Measurements from ENCODE around the gene YAP1.

The YAP1 gene

GRCh38 chr11:102188488-102188887 is 78.2 kb downstream of the YAP1 start:
- TF ChIP-seq, protein P1, sequence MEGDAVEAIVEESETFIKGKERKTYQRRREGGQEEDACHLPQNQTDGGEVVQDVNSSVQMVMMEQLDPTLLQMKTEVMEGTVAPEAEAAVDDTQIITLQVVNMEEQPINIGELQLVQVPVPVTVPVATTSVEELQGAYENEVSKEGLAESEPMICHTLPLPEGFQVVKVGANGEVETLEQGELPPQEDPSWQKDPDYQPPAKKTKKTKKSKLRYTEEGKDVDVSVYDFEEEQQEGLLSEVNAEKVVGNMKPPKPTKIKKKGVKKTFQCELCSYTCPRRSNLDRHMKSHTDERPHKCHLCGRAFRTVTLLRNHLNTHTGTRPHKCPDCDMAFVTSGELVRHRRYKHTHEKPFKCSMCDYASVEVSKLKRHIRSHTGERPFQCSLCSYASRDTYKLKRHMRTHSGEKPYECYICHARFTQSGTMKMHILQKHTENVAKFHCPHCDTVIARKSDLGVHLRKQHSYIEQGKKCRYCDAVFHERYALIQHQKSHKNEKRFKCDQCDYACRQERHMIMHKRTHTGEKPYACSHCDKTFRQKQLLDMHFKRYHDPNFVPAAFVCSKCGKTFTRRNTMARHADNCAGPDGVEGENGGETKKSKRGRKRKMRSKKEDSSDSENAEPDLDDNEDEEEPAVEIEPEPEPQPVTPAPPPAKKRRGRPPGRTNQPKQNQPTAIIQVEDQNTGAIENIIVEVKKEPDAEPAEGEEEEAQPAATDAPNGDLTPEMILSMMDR (conservative IDR thresholded peaks at IDR 0.05) = no peak
- TF ChIP-seq ZFX (IDR thresholded peaks at IDR 0.05) = no peak
- no peak overlapping the region for H3K27ac ChIP-seq

DNA sequence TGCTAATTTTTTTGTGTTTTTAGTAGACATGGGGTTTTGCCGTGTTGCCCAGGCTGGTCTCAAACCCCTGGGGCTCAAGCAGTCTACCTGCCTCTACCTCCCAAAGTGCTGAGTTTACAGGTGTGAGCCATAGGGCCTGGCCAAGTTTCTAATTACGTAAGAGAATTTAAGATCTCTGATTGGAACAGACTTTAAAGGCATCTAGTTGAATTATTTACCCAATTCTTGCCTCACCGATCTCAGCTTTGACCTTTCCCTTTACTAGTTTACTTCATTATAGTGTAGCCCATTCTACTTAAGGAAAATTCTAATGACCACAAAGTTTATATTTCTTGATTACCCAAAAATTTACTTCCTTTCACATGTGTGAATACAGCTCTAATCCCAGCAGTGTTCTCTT is 81.6 kb downstream of the YAP1 start:
- H3K27ac ChIP-seq = no peak overlapping the region
- no peak for TF ChIP-seq ZFX (IDR thresholded peaks at IDR 0.05)
- TF ChIP-seq, protein P1 (conservative IDR thresholded peaks at IDR 0.05) = no peak

GRCh38 chr11:102192349-102193066 is 82.3 kb downstream of the YAP1 start:
- H3K27ac ChIP-seq = no peak overlapping the region
- TF ChIP-seq ZFX (IDR thresholded peaks at IDR 0.05) = no peak
- TF ChIP-seq, protein P1 (conservative IDR thresholded peaks at IDR 0.05) = no peak

DNA sequence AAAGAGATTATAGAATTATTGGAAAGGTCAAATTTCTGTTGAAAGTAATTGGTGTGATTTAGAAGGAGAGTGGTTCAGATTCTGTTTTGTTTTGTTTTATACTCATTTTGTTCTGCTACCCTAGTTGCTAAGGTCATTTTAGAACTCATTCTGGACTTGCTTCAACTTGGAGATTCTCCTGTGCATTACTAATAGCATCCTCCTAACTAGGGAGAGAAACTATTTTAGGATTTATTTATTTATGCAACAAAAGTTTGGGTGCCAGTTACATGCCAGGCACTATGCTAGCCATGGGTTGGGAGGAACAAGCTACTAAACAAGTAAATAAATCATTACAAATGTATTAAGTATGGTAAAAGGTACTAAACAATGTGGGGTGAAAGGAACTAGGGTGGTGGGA is 84.0 kb downstream of the YAP1 start:
- TF ChIP-seq, protein P1 (conservative IDR thresholded peaks at IDR 0.05) = no peak
- TF ChIP-seq ZFX (IDR thresholded peaks at IDR 0.05) = no peak
- H3K27ac ChIP-seq = no peak overlapping the region

GRCh38 chr11:102194990-102195389 is 84.7 kb downstream of the YAP1 start:
- no peak overlapping the region for H3K27ac ChIP-seq
- TF ChIP-seq, protein P1 (conservative IDR thresholded peaks at IDR 0.05) = no peak
- TF ChIP-seq ZFX (IDR thresholded peaks at IDR 0.05) = no peak

GRCh38 chr11:102196351-102196750 is 86.1 kb downstream of the YAP1 start:
- TF ChIP-seq ZFX (IDR thresholded peaks at IDR 0.05) = no peak
- TF ChIP-seq, protein P1 (conservative IDR thresholded peaks at IDR 0.05) = no peak
- no peak overlapping the region for H3K27ac ChIP-seq

- H3K27ac ChIP-seq = no peak overlapping the region
- no peak for TF ChIP-seq ZFX (IDR thresholded peaks at IDR 0.05)
- TF ChIP-seq, protein P1 (conservative IDR thresholded peaks at IDR 0.05) = no peak
Measured at GRCh38 chr11:102196816-102197215, 86.6 kb downstream of the YAP1 start.

Data from C4-2B (cell line).